ENCODE measurements around the gene SLC6A7. TPM values are rescaled to one million over a fixed set of nuclear protein-coding genes. Genes with fewer than 3 reads are reported as not detected.

SLC6A7 gene
- total RNA-seq, 4 donors from 2014 or later, result not detected

GRCh38 chr5:150210644-150211043 is 20.8 kb downstream of the SLC6A7 start:
- no peak for DNase-seq (ENCODE audit: extremely low spot score)
- no peak overlapping the region for H3K4me3 ChIP-seq
- H3K9me3 ChIP-seq, result no peaks in the 10 kb centered on the region
- intact Hi-C loops (cut with DNase I), result no loop called here
- no peaks in the 10 kb centered on the region for H3K27me3 ChIP-seq
- TF ChIP-seq EP300 (IDR thresholded peaks at IDR 0.05) (no peak), CTCF (IDR thresholded peaks at IDR 0.05) (no peak), POLR2AphosphoS5 (IDR thresholded peaks at IDR 0.05) (no peak), POLR2A (IDR thresholded peaks at IDR 0.05; ENCODE audit: low read depth) (no peak)
- H3K27ac ChIP-seq (replicated peaks in 1 of 4), result no peak overlapping the region
- WGBS, result 72% methylated on average over 6 of the region's 6 CpGs
- peaks cover 0 to 5% (median 0%) of the 10 kb centered on the region in 4 donors for H3K4me1 ChIP-seq
- no peaks in the 10 kb centered on the region for H3K36me3 ChIP-seq

DNA sequence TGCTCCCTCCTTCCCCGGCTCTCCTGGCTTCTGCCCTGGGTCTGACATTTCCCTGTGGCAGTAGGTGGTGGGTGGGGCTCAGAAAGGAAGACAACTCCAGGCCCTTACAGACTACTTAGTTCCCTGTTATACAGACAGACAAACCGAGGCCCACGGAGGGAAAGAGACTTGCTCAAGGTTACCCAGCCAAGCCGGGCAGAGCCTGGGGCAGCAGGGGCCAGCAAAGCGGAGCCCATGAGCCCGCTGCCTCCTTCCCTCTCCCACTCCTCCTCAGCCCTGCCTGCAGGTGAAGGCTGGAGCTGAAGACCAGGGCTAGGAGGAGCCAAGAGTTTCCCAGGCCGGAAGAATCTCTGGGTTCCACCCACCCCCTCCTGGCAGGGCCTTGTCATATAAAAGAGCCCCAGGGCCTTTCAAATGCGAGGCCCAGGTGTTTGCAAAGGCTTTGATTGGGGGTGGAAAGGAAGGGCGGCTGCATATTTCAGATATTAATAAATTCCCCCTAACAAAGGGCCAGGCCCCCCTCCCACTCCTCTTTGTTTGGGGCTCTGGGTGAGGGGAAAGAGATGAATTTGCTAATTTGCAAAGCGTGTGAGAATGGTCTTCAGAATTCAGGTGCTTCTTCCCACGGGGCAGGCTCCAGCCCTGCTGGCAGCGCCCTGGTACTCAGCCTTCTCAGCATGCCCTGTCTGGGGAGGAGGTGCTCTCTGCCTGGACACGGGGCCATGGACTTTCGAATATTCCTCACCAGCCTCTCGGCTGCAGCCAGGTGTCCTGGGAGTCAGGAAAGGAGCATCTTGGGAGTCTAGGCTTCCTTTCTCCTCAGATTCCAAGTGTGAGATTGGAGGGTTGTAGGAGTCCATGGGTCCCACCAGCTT is 21.5 kb downstream of the SLC6A7 start:
- Histone ChIP-seq H3K36me3 (no peaks in the 10 kb centered on the region), H3K4me1 (peaks cover 0 to 5% (median 0%) of the 10 kb centered on the region in 4 donors), H3K9me3 (no peaks in the 10 kb centered on the region), H3K27ac (replicated peaks in 1 of 4) (no peak overlapping the region), H3K27me3 (no peaks in the 10 kb centered on the region), H3K4me3 (no peak overlapping the region)
- intact Hi-C loops (cut with DNase I), result no loop called here
- WGBS, result 92% methylated on average over 15 of the region's 15 CpGs
- no peak for DNase-seq (ENCODE audit: extremely low spot score)
- TF ChIP-seq EP300 (IDR thresholded peaks at IDR 0.05) (no peak), POLR2AphosphoS5 (IDR thresholded peaks at IDR 0.05) (no peak), POLR2A (IDR thresholded peaks at IDR 0.05; ENCODE audit: low read depth) (no peak), CTCF (IDR thresholded peaks at IDR 0.05) (no peak)

GRCh38 chr5:150213530-150213929 is 23.7 kb downstream of the SLC6A7 start:
- Histone ChIP-seq H3K27me3 (no peaks in the 10 kb centered on the region), H3K9me3 (no peaks in the 10 kb centered on the region), H3K27ac (replicated peaks in 1 of 4) (no peak overlapping the region), H3K4me1 (peaks cover 0 to 16% (median 4%) of the 10 kb centered on the region in 4 donors), H3K36me3 (no peaks in the 10 kb centered on the region), H3K4me3 (no peak overlapping the region)
- WGBS, result 86% methylated on average over 6 of the region's 6 CpGs
- DNase-seq (ENCODE audit: extremely low spot score), result no peak
- TF ChIP-seq EP300 (IDR thresholded peaks at IDR 0.05), result no peak
- no peak for TF ChIP-seq POLR2A (IDR thresholded peaks at IDR 0.05; ENCODE audit: low read depth)
- TF ChIP-seq POLR2AphosphoS5 (IDR thresholded peaks at IDR 0.05), result no peak
- TF ChIP-seq CTCF (IDR thresholded peaks at IDR 0.05), result no peak
- intact Hi-C loops (cut with DNase I), result no loop called here

DNA sequence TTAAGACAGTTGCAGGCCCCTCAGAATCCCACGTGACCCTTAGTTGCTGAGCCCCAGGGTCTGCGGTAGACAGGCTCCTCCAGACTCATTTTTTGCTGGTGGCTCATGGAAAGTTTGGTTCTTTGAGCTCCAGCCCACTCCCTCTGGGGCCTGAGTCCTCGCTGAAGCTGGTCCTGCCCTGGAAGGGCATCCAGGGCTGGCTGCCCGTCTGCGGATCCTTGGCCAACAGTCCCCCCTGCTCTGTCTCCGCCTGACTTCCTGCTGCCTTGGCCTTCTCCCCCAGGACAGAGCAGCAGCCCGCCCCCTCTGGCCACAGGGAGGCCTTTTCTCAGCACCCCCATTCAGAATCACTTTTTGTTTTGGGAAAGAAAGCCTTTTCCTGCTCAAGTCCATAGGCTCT is 24.4 kb downstream of the SLC6A7 start:
- TF ChIP-seq POLR2AphosphoS5 (IDR thresholded peaks at IDR 0.05) (no peak), CTCF (IDR thresholded peaks at IDR 0.05) (peak in 1 of 3 experiments; percentile 12)
- no peaks in the 10 kb centered on the region for H3K36me3 ChIP-seq
- peak overlapping the region in 1 of 4 donors; percentile 25 for H3K27ac ChIP-seq (replicated peaks in 1 of 4)
- no peak for DNase-seq (ENCODE audit: extremely low spot score)
- no peak overlapping the region for H3K4me3 ChIP-seq
- no peaks in the 10 kb centered on the region for H3K27me3 ChIP-seq
- H3K9me3 ChIP-seq, result no peaks in the 10 kb centered on the region
- intact Hi-C loops (cut with DNase I), result no loop called here
- 78% methylated on average over 3 of the region's 7 CpGs for WGBS
- peaks cover 0 to 17% (median 4%) of the 10 kb centered on the region in 4 donors for H3K4me1 ChIP-seq
